Hepatocyte (in vitro differentiated cells): ENCODE data around the gene PCDH9.

Experiments
- EZH2 ChIP-seq: fragments of 200-600 bp; sonication (generic); IDR thresholded peaks from 2 replicates; pipeline ENCODE4 v1.6.1; 2016; ENCODE audit warnings: antibody characterized with exemption, mild to moderate bottlenecking, borderline replicate concordance
- EZH2phosphoT487 ChIP-seq: fragments of 200-600 bp; sonication (generic); IDR thresholded peaks from one replicate; pipeline ENCODE4 v1.6.1; 2018; ENCODE audit warnings: antibody characterized with exemption, mild to moderate bottlenecking, low read depth, moderate library complexity; ENCODE audit not compliant: unreplicated experiment, severe bottlenecking
- TF ChIP-seq, protein P1 (sequence below): fragments of 200-600 bp; sonication (generic); IDR thresholded peaks from 2 replicates; pipeline ENCODE4 v1.5.1; 2016; ENCODE audit warnings: antibody characterized with exemption, mild to moderate bottlenecking; ENCODE audit not compliant: poor library complexity

DNA sequence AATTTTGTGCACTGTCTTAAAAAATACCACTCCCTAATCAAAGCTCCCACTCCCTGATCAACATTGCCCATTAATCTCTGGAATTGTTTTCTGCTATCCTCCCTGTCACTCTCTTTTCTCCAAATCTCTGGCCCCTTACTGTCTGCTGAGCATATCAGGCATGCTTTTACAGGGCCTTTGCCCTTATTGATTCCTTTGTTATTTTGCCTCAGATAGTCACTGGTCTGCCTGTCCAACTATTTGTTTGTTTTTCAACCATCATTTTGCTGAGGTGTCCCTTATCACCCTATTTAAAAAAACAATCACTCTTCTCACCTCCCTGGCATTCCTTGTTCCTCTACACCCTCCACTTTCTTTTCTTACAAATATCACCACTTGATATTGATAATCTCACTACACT is 153.0 kb downstream of the PCDH9 start:
- TF ChIP-seq, protein P1, sequence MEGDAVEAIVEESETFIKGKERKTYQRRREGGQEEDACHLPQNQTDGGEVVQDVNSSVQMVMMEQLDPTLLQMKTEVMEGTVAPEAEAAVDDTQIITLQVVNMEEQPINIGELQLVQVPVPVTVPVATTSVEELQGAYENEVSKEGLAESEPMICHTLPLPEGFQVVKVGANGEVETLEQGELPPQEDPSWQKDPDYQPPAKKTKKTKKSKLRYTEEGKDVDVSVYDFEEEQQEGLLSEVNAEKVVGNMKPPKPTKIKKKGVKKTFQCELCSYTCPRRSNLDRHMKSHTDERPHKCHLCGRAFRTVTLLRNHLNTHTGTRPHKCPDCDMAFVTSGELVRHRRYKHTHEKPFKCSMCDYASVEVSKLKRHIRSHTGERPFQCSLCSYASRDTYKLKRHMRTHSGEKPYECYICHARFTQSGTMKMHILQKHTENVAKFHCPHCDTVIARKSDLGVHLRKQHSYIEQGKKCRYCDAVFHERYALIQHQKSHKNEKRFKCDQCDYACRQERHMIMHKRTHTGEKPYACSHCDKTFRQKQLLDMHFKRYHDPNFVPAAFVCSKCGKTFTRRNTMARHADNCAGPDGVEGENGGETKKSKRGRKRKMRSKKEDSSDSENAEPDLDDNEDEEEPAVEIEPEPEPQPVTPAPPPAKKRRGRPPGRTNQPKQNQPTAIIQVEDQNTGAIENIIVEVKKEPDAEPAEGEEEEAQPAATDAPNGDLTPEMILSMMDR = no peak
- TF ChIP-seq EZH2 = no peak
- TF ChIP-seq EZH2phosphoT487 = no peak
